ENCODE measurements around the gene LYSMD1. TPM values are rescaled to one million over a fixed set of nuclear protein-coding genes. Genes with fewer than 3 reads are reported as not detected.

The LYSMD1 gene
- total and polyA plus RNA-seq, 2 donors (not counting 3 experiments of a cell fraction or from before 2014, with no cell fraction given) = 1.7 to 8.2 TPM

DNA sequence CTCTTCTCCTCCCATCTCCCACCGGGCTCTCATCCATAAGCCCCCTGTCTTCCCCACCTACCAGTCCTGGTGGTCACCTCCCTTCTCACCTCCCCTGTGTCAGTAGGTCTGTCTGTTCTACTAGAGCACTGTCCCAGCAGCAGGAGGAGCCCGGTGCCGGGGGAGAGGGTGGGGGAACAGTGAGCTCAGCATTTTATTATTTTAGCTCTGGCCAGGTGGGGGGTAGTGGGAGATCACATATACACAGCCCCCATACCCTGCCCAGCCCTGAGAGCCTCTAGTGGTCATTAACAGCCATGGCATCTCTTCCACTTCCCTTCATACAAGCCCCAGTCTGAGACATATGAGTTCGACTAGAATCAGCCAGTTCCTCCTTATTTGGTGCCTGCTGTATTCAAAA, 10.2 kb upstream of the LYSMD1 start, which contains the start of gene TMOD4:
Gene TMOD4, minus strand, starts transcription at position 119 of the 400 bp plus-strand sequence. CDS start 1,106 bp downstream, outside the sequence.
- Histone ChIP-seq H3K9me3 (replicated peaks; ENCODE audit: control insufficient read depth, insufficient read depth, low read length) (no peaks in the 10 kb centered on the region), H3K4me1 (ENCODE audit: control insufficient read depth, extremely low read depth, insufficient read depth, low read length) (no peaks in the 10 kb centered on the region), H3K36me3 (ENCODE audit: control insufficient read depth in 2 of 2, extremely low read depth in 1 of 2, insufficient read depth in 2 of 2, low read length in 2 of 2) (peaks cover 14 to 29% of the 10 kb centered on the region in 2 experiments), H3K27me3 (ENCODE audit: control insufficient read depth in 2 of 2, insufficient read depth in 2 of 2, low read length in 2 of 2) (no peaks in the 10 kb centered on the region), H4K20me1 (replicated peaks; ENCODE audit: control insufficient read depth, extremely low read depth, insufficient read depth, low read length) (no peaks in the 10 kb centered on the region), H3K79me2 (ENCODE audit: control insufficient read depth, insufficient read depth, low read length) (no peaks in the 10 kb centered on the region), H3K4me2 (ENCODE audit: insufficient read depth, low read length) (no peak within 1 kb of the TSS), H3K4me3 (replicated peaks in 1 of 3; ENCODE audit: insufficient read depth in 1 of 3, low read depth in 1 of 3, low read length in 3 of 3) (no peak within 1 kb of the TSS), H2AFZ (ENCODE audit: low read depth, low read length) (no peak within 1 kb of the TSS), H3K9ac (replicated peaks; ENCODE audit: extremely low read depth, insufficient read depth, low read length) (no peak within 1 kb of the TSS), H3K27ac (ENCODE audit: insufficient read depth, low read depth, low read length) (no peak within 1 kb of the TSS), H3K9me1 (replicated peaks; ENCODE audit: control insufficient read depth, extremely low read depth, insufficient read depth, low read length) (no peaks in the 10 kb centered on the region)
- peak; percentile 19 for DNase-seq (ENCODE audit: low read depth, low spot score)
- ChIA-PET CTCF (interaction anchor here (1.0 to 3.5 kb wide), 4 partner anchors 13 to 83 kb away, joined by 3 to 36 read pairs (median 4); partner anchors contain the start of gene TNFAIP8L2), POLR2A (no interaction called here)
- TF ChIP-seq FOS (IDR thresholded peaks at IDR 0.05; ENCODE audit: borderline replicate concordance, insufficient read depth, low read length) = no peak
- TF ChIP-seq, protein P1, sequence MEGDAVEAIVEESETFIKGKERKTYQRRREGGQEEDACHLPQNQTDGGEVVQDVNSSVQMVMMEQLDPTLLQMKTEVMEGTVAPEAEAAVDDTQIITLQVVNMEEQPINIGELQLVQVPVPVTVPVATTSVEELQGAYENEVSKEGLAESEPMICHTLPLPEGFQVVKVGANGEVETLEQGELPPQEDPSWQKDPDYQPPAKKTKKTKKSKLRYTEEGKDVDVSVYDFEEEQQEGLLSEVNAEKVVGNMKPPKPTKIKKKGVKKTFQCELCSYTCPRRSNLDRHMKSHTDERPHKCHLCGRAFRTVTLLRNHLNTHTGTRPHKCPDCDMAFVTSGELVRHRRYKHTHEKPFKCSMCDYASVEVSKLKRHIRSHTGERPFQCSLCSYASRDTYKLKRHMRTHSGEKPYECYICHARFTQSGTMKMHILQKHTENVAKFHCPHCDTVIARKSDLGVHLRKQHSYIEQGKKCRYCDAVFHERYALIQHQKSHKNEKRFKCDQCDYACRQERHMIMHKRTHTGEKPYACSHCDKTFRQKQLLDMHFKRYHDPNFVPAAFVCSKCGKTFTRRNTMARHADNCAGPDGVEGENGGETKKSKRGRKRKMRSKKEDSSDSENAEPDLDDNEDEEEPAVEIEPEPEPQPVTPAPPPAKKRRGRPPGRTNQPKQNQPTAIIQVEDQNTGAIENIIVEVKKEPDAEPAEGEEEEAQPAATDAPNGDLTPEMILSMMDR (IDR thresholded peaks at IDR 0.05; ENCODE audit: extremely low read depth in 1 of 2, insufficient read depth in 1 of 2, low read depth in 1 of 2, low read length in 2 of 2) = peak; percentile 47 to 61
- no peak for FAIRE-seq
- no TSS peak for BruUV-seq (replicated peaks)
- intact Hi-C loops (cut with micrococcal nuclease) = no loop called here
- dilution Hi-C loops (cut with MboI; ENCODE audit: extremely low pct_ligation_motif_present, low sequenced_read_pairs) = no loop called here

DNA sequence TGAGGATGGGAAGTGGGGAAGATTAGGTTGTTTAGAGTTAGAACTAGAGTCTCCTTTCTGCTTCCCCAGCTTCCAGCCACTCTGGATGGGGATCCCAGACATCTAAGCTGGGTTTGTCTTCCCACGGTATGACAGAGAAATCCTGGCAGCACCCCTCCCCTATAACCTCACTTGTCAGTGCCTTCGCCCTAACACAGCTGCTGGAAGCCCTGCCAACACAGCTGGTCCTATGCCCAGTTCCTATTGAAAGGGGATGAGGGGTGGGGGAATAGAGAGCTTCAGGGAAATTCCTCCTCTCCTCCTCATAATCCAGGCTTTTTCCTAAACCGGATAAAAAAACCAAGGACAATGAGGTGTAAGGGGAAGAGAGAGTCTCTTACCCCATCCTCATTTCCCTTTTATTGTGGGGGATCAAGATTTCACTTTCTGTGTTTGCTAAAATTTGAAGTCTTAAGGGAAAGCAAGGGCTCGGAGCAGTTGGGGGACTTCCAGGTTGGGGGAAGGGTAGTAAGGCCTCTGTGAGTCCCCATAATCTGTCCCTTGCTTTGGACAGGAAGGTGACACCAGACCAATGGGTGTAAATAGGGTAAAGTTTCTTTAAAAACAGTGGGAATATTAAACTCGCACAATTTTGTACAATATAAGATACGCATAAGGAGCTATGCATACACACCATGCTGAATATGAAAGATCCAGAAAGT, 9.5 kb upstream of the LYSMD1 start:
- no peaks in the 10 kb centered on the region for H3K9me3 ChIP-seq (replicated peaks; ENCODE audit: control insufficient read depth, insufficient read depth, low read length)
- H3K4me3 ChIP-seq (replicated peaks in 1 of 3; ENCODE audit: insufficient read depth in 1 of 3, low read depth in 1 of 3, low read length in 3 of 3) = no peak overlapping the region
- ChIA-PET CTCF (interaction anchor here (3.5 kb wide), 1 partner anchor 75 kb away, joined by 36 read pairs; no protein-coding TSS in a partner anchor), POLR2A (no interaction called here)
- no peaks in the 10 kb centered on the region for H3K9me1 ChIP-seq (replicated peaks; ENCODE audit: control insufficient read depth, extremely low read depth, insufficient read depth, low read length)
- no peak for TF ChIP-seq FOS (IDR thresholded peaks at IDR 0.05; ENCODE audit: borderline replicate concordance, insufficient read depth, low read length)
- no peak for TF ChIP-seq GATA2 (IDR thresholded peaks at IDR 0.05; ENCODE audit: insufficient read depth, insufficient read length, low read depth, low read length)
- no peak for TF ChIP-seq EZH2 (IDR thresholded peaks at IDR 0.05; ENCODE audit: borderline replicate concordance, low read depth, low read length, severe bottlenecking)
- TF ChIP-seq, protein P1 (IDR thresholded peaks at IDR 0.05; ENCODE audit: extremely low read depth in 1 of 2, insufficient read depth in 1 of 2, low read depth in 1 of 2, low read length in 2 of 2) = no peak
- TF ChIP-seq MYC (IDR thresholded peaks at IDR 0.05; ENCODE audit: low read depth, low read length) = no peak
- TF ChIP-seq POLR2AphosphoS5 (IDR thresholded peaks at IDR 0.05; ENCODE audit: insufficient read depth, low read depth, low read length) = no peak
- no peak for TF ChIP-seq JUN (IDR thresholded peaks at IDR 0.05; ENCODE audit: borderline replicate concordance, insufficient read depth, insufficient read length, low read depth)
- TF ChIP-seq POLR2A (IDR thresholded peaks at IDR 0.05; ENCODE audit: low read depth, low read length) = no peak
- no peak for TF ChIP-seq MAX (IDR thresholded peaks at IDR 0.05; ENCODE audit: insufficient read depth, insufficient read length)
- H3K4me2 ChIP-seq (ENCODE audit: insufficient read depth, low read length) = no peak overlapping the region
- intact Hi-C loops (cut with micrococcal nuclease) (no loop called here), dilution Hi-C loops (cut with MboI; ENCODE audit: extremely low pct_ligation_motif_present, low sequenced_read_pairs) (no loop called here)
- H3K9ac ChIP-seq (replicated peaks; ENCODE audit: extremely low read depth, insufficient read depth, low read length) = no peak overlapping the region
- no peaks in the 10 kb centered on the region for H3K4me1 ChIP-seq (ENCODE audit: control insufficient read depth, extremely low read depth, insufficient read depth, low read length)
- FAIRE-seq = no peak
- DNase-seq (ENCODE audit: low read depth, low spot score) = no peak
- H3K27ac ChIP-seq (ENCODE audit: insufficient read depth, low read depth, low read length) = no peak overlapping the region
- no peak overlapping the region for H2AFZ ChIP-seq (ENCODE audit: low read depth, low read length)
- H3K27me3 ChIP-seq (ENCODE audit: control insufficient read depth in 2 of 2, insufficient read depth in 2 of 2, low read length in 2 of 2) = no peaks in the 10 kb centered on the region
- no peaks in the 10 kb centered on the region for H3K79me2 ChIP-seq (ENCODE audit: control insufficient read depth, insufficient read depth, low read length)
- peaks cover 12 to 26% of the 10 kb centered on the region in 2 experiments for H3K36me3 ChIP-seq (ENCODE audit: control insufficient read depth in 2 of 2, extremely low read depth in 1 of 2, insufficient read depth in 2 of 2, low read length in 2 of 2)
- no TSS peak for BruUV-seq (replicated peaks)
- H4K20me1 ChIP-seq (replicated peaks; ENCODE audit: control insufficient read depth, extremely low read depth, insufficient read depth, low read length) = no peaks in the 10 kb centered on the region
